PC-9 (cell line): ENCODE measurements around the gene TAGLN2. TPM values are rescaled to one million over a fixed set of nuclear protein-coding genes. Genes with fewer than 3 reads are reported as not detected.

Experiments used
- BruUV-seq: library from RNA; stranded (reverse); fragments of 400-500 nt; replicated peaks from 2 replicates; lab custom pipeline; 2021; lab: Mats Ljungman, UMichigan
- CTCF ChIA-PET: fragments of 300-600 bp; sonication (Branson Sonifier 250); formaldehyde crosslinking; loops from one replicate; lab custom pipeline; 2022; ENCODE audit warnings: antibody characterized with exemption; lab: Charles Lee
- POLR2A ChIA-PET: fragments of 300-600 bp; sonication (Branson Sonifier 250); formaldehyde crosslinking; loops from one replicate; lab custom pipeline; 2022; ENCODE audit warnings: antibody characterized with exemption; ENCODE audit not compliant: unreplicated experiment; lab: Charles Lee
- DNase-seq, 2 experiments: peaks; one replicate each; pipeline versions ENCODE4 v3.0.0 to v3.0.0-alpha.2; 2015 to 2022; ENCODE audit warnings: mixed read lengths in 1 of 2
- H2AFZ ChIP-seq: fragments of 200-600 bp; sonication (generic); 2 replicates; pipeline ENCODE4 v1.8.1; 2017; ENCODE audit warnings: antibody characterized with exemption
- H3F3A ChIP-seq: fragments of 200-600 bp; sonication (generic); 2 replicates; pipeline ENCODE4 v1.8.1; 2017; ENCODE audit warnings: antibody characterized with exemption, mild to moderate bottlenecking, low read depth; ENCODE audit not compliant: insufficient read depth
- H3K27ac ChIP-seq: fragments of 200-600 bp; sonication (generic); 2 replicates; pipeline ENCODE4 v1.6.1; 2016; ENCODE audit warnings: mixed run types
- H3K27me3 ChIP-seq: fragments of 200-600 bp; sonication (generic); 2 replicates; pipeline ENCODE4 v1.6.1; 2016; ENCODE audit warnings: low read depth, mixed run types; ENCODE audit not compliant: insufficient read depth
- H3K36me3 ChIP-seq: fragments of 200-600 bp; sonication (generic); 2 replicates; pipeline ENCODE4 v1.6.1; 2016; ENCODE audit warnings: low read depth, mixed run types
- H3K4me1 ChIP-seq: fragments of 200-600 bp; sonication (generic); replicated peaks from 2 replicates; pipeline ENCODE4 v1.6.1; 2016; ENCODE audit warnings: mixed run types; ENCODE audit not compliant: insufficient read depth
- H3K4me2 ChIP-seq: fragments of 200-600 bp; sonication (generic); 2 replicates; pipeline ENCODE4 v1.6.1; 2017; ENCODE audit warnings: mixed run types
- H3K4me3 ChIP-seq: fragments of 200-600 bp; sonication (generic); 2 replicates; pipeline ENCODE4 v1.6.1; 2016; ENCODE audit warnings: mixed run types
- H3K79me2 ChIP-seq: fragments of 200-600 bp; sonication (generic); 2 replicates; pipeline ENCODE4 v1.6.1; 2017; ENCODE audit warnings: low read depth, mixed run types
- H3K9me2 ChIP-seq: fragments of 200-600 bp; sonication (generic); 2 replicates; pipeline ENCODE4 v1.8.1; 2017; ENCODE audit warnings: mild to moderate bottlenecking; ENCODE audit not compliant: insufficient read depth
- H3K9me3 ChIP-seq: fragments of 200-600 bp; sonication (generic); 2 replicates; pipeline ENCODE4 v1.8.1; 2016; ENCODE audit warnings: low read depth; ENCODE audit not compliant: insufficient read depth
- H4K20me1 ChIP-seq: fragments of 200-600 bp; sonication (generic); 2 replicates; pipeline ENCODE4 v1.8.1; 2017; ENCODE audit not compliant: insufficient read depth
- CTCF ChIP-seq: fragments of 200-600 bp; sonication (generic); conservative IDR thresholded peaks from 2 replicates; pipeline ENCODE4 v1.6.1; 2017; ENCODE audit warnings: mixed run types, antibody characterized with exemption, mild to moderate bottlenecking, moderate library complexity
- EZH2 ChIP-seq: fragments of 200-600 bp; sonication (generic); IDR thresholded peaks from 2 replicates; pipeline ENCODE4 v1.8.0; 2017; ENCODE audit warnings: antibody characterized with exemption, low read depth
- intact Hi-C: fragments of 100-400 bp; cut with micrococcal nuclease; formaldehyde crosslinking; loops from one replicate; pipeline ENCODE4 v1.10.0; 2022; ENCODE audit not compliant: unreplicated experiment
- total RNA-seq: library from RNA; stranded (reverse); gene quantifications from 2 replicates; pipeline ENCODE4 v1.2.3, GENCODE V29; 2021

Gene TAGLN2
- total RNA-seq, 1 experiment from 2014 or later, result 473 TPM

GRCh38 chr1:159968901-159969300 is 43.6 kb upstream of the TAGLN2 start:
- Histone ChIP-seq H3K27ac (no peak overlapping the region), H3K79me2 (no peaks in the 10 kb centered on the region), H3K4me2 (no peak overlapping the region), H3K4me3 (no peak overlapping the region), H3K9me2 (no peaks in the 10 kb centered on the region), H4K20me1 (no peaks in the 10 kb centered on the region), H2AFZ (no peak overlapping the region), H3K36me3 (no peaks in the 10 kb centered on the region), H3K4me1 (no peaks in the 10 kb centered on the region), H3K27me3 (peaks cover 1% of the 10 kb centered on the region; the same call in 1 of the 2 replicates), H3K9me3 (no peaks in the 10 kb centered on the region; the same call in 1 of the 2 replicates), H3F3A (no peaks in the 10 kb centered on the region)
- TF ChIP-seq EZH2, result no peak
- no peak for DNase-seq
- ChIA-PET POLR2A (interaction anchor here (0.7 kb wide), 1 partner anchor 23 kb away, joined by 8 read pairs; no protein-coding TSS in a partner anchor), CTCF (no interaction called here)
- intact Hi-C loops, result no loop called here
- no TSS peak for BruUV-seq

GRCh38 chr1:159965263-159965662 is 40.0 kb upstream of the TAGLN2 start:
- Histone ChIP-seq H4K20me1 (no peaks in the 10 kb centered on the region), H3K9me3 (no peaks in the 10 kb centered on the region), H3K79me2 (no peaks in the 10 kb centered on the region), H3K27me3 (no peaks in the 10 kb centered on the region), H3F3A (peaks cover 13% of the 10 kb centered on the region; the same call in 1 of the 2 replicates), H2AFZ (no peak overlapping the region), H3K4me1 (peaks cover 15% of the 10 kb centered on the region), H3K36me3 (no peaks in the 10 kb centered on the region), H3K9me2 (no peaks in the 10 kb centered on the region), H3K4me2 (no peak overlapping the region), H3K27ac (no peak overlapping the region), H3K4me3 (no peak overlapping the region)
- intact Hi-C loops, result no loop called here
- ChIA-PET CTCF (interaction anchor here (0.6 kb wide), 3 partner anchors 28 to 111 kb away, joined by 3 read pairs; no protein-coding TSS in a partner anchor), POLR2A (no interaction called here)
- no peak for TF ChIP-seq EZH2
- TF ChIP-seq CTCF, result no peak
- no peak for DNase-seq
- no TSS peak for BruUV-seq

- no peaks in the 10 kb centered on the region for H3K36me3 ChIP-seq
- TF ChIP-seq EZH2 (no peak), CTCF (no peak)
- ChIA-PET CTCF (no interaction called here), POLR2A (no interaction called here)
- H3K79me2 ChIP-seq, result no peaks in the 10 kb centered on the region
- no peaks in the 10 kb centered on the region for H3K27me3 ChIP-seq
- DNase-seq, result no peak
- no peak overlapping the region for H2AFZ ChIP-seq
- no peaks in the 10 kb centered on the region for H3K9me3 ChIP-seq
- H3K9me2 ChIP-seq, result no peaks in the 10 kb centered on the region
- no peak overlapping the region for H3K4me3 ChIP-seq
- peaks cover 15% of the 10 kb centered on the region; the same call in 1 of the 2 replicates for H3F3A ChIP-seq
- H3K4me1 ChIP-seq, result peaks cover 25% of the 10 kb centered on the region
- H3K4me2 ChIP-seq, result no peak overlapping the region
- BruUV-seq, result no TSS peak
- intact Hi-C loops, result loop anchor here (5.0 kb wide), 1 partner anchor 33 kb away; no protein-coding TSS in a partner anchor
- H3K27ac ChIP-seq, result no peak overlapping the region
- H4K20me1 ChIP-seq, result no peaks in the 10 kb centered on the region
Observed at GRCh38 chr1:159964144-159964543, 38.8 kb upstream of the TAGLN2 start.
